SW480 (cell line): ENCODE measurements around the gene PLEK.

ENCODE experiments used
- DNase-seq: peaks from one replicate; pipeline ENCODE4 v3.0.0-alpha.2; 2016; ENCODE audit warnings: low spot score

Gene PLEK

GRCh38 chr2:68414876-68415275, 49.8 kb downstream of the PLEK start:
- DNase-seq: no peak

- no peak for DNase-seq
These were observed 50.4 kb downstream of the PLEK start for GRCh38 chr2:68415521-68415920.

GRCh38 chr2:68416081-68416675, 51.1 kb downstream of the PLEK start:
- no peak for DNase-seq

- DNase-seq: no peak
These were observed 52.8 kb downstream of the PLEK start for GRCh38 chr2:68417926-68418325.

- no peak for DNase-seq
These were observed 53.3 kb downstream of the PLEK start for GRCh38 chr2:68418419-68418818.

- no peak for DNase-seq
These were observed 53.8 kb downstream of the PLEK start for GRCh38 chr2:68418855-68419254.

GRCh38 chr2:68420254-68420910, 55.3 kb downstream of the PLEK start:
- DNase-seq: peak; percentile 64

GRCh38 chr2:68423966-68424650, 59.0 kb downstream of the PLEK start:
- DNase-seq: no peak

- no peak for DNase-seq
These were observed 60.4 kb downstream of the PLEK start for GRCh38 chr2:68425503-68425902.

- DNase-seq: no peak
These were observed 61.4 kb downstream of the PLEK start for GRCh38 chr2:68426446-68426845.

GRCh38 chr2:68426848-68427579, 61.9 kb downstream of the PLEK start:
- DNase-seq: no peak

- DNase-seq: no peak
These were observed 63.0 kb downstream of the PLEK start for GRCh38 chr2:68428126-68428525.

- no peak for DNase-seq
These were observed 63.7 kb downstream of the PLEK start for GRCh38 chr2:68428746-68429145.

- no peak for DNase-seq
These were observed 64.3 kb downstream of the PLEK start for GRCh38 chr2:68429311-68429826.

- no peak for DNase-seq
These were observed 66.4 kb downstream of the PLEK start for GRCh38 chr2:68431316-68431972.

GRCh38 chr2:68432696-68433658, 67.9 kb downstream of the PLEK start:
- DNase-seq: no peak

- peak; percentile 7 for DNase-seq
These were observed 69.9 kb downstream of the PLEK start for GRCh38 chr2:68434981-68435380.

- DNase-seq: no peak
These were observed 70.5 kb downstream of the PLEK start for GRCh38 chr2:68435615-68436014.

GRCh38 chr2:68436270-68436669, 71.2 kb downstream of the PLEK start:
- no peak for DNase-seq

GRCh38 chr2:68438455-68439303, 73.6 kb downstream of the PLEK start:
- no peak for DNase-seq
